ENCODE data around the gene S100A12. TPM values are rescaled to one million over a fixed set of nuclear protein-coding genes. Genes with fewer than 3 reads are reported as not detected.

Gene S100A12
- total RNA-seq, 1 experiment from 2014 or later, result not detected

DNA sequence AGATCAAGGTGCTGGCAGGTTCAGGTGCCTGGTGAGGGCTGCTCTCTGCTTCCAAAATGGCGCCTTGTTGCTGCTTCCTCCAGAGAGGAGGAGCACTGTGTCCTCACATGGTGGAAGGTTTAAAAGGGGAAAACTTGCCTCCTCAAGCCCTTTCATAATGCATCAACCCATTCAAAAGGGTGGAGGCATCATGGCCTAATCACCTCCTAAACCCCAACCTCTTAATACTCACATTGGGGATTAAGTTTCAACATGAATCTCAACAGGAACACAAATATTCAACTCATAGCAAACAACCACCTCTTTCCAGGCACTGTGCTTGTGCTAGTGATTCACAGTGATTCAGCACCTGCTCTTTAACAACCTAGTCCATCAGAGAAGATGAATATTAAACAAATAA is 4.2 kb downstream of the S100A12 start:
- Mint-ChIP-seq H3K4me1 (ENCODE audit: insufficient read depth, unreplicated experiment) (peaks cover 39% of the 10 kb centered on the region), H3K27ac (ENCODE audit: low read depth, unreplicated experiment) (peak overlapping the region; percentile 59), H3K4me3 (ENCODE audit: unreplicated experiment) (no peak overlapping the region), H3K27me3 (ENCODE audit: insufficient read depth, unreplicated experiment) (no peaks in the 10 kb centered on the region), H3K36me3 (ENCODE audit: insufficient read depth, unreplicated experiment) (peaks cover 6% of the 10 kb centered on the region), H3K9me3 (ENCODE audit: unreplicated experiment) (no peaks in the 10 kb centered on the region)
- intact Hi-C loops (cut with micrococcal nuclease), result no loop called here
- BruUV-seq (replicated peaks), result no TSS peak
- TF ChIP-seq CTCF (IDR thresholded peaks at IDR 0.05; ENCODE audit: unreplicated experiment), result no peak
- CTCF ChIA-PET, result no interaction called here
- POLR2A ChIA-PET, result interaction anchor here (0.6 kb wide), 1 partner anchor 1394 kb away, joined by 3 read pairs; no protein-coding TSS in a partner anchor
- DNase-seq (ENCODE audit: unreplicated experiment), result no peak

GRCh38 chr1:153370146-153370545 is 5.3 kb downstream of the S100A12 start:
- Mint-ChIP-seq H3K27me3 (ENCODE audit: insufficient read depth, unreplicated experiment) (no peaks in the 10 kb centered on the region), H3K4me3 (ENCODE audit: unreplicated experiment) (no peak overlapping the region), H3K4me1 (ENCODE audit: insufficient read depth, unreplicated experiment) (peaks cover 39% of the 10 kb centered on the region), H3K36me3 (ENCODE audit: insufficient read depth, unreplicated experiment) (peaks cover 12% of the 10 kb centered on the region), H3K9me3 (ENCODE audit: unreplicated experiment) (no peaks in the 10 kb centered on the region), H3K27ac (ENCODE audit: low read depth, unreplicated experiment) (no peak overlapping the region)
- intact Hi-C loops (cut with micrococcal nuclease), result no loop called here
- no peak for DNase-seq (ENCODE audit: unreplicated experiment)
- CTCF ChIA-PET, result interaction anchor here (1.3 kb wide), 1 partner anchor 12 kb away, joined by 3 read pairs; no protein-coding TSS in a partner anchor
- no TSS peak for BruUV-seq (replicated peaks)
- no peak for TF ChIP-seq CTCF (IDR thresholded peaks at IDR 0.05; ENCODE audit: unreplicated experiment)
- POLR2A ChIA-PET, result no interaction called here

GRCh38 chr1:153368495-153368894 is 6.9 kb downstream of the S100A12 start:
- CTCF ChIA-PET, result interaction anchor here (0.6 to 28.2 kb wide), 5 partner anchors 12 to 199 kb away, joined by 4 to 1438 read pairs (median 6); partner anchors contain the start of gene S100A9

GRCh38 chr1:153367090-153367489 is 8.3 kb downstream of the S100A12 start:
- ChIA-PET CTCF (interaction anchor here (0.7 to 28.2 kb wide), 6 partner anchors 9 to 271 kb away, joined by 3 to 1438 read pairs (median 24); partner anchors contain the start of genes S100A12 and S100A9), POLR2A (interaction anchor here (0.9 to 5.1 kb wide), 5 partner anchors 9 to 123 kb away, joined by 3 to 46 read pairs (median 3); partner anchors contain the start of genes S100A12 and S100A9)

More at GRCh38 chr1:153368495-153368894, 6.9 kb downstream of the S100A12 start:
- TF ChIP-seq CTCF (IDR thresholded peaks at IDR 0.05; ENCODE audit: unreplicated experiment), result no peak
- H3K27me3 Mint-ChIP-seq (ENCODE audit: insufficient read depth, unreplicated experiment), result no peaks in the 10 kb centered on the region
- no TSS peak for BruUV-seq (replicated peaks)
- intact Hi-C loops (cut with micrococcal nuclease), result no loop called here
- no peak for DNase-seq (ENCODE audit: unreplicated experiment)
- POLR2A ChIA-PET, result interaction anchor here (0.7 to 4.3 kb wide), 4 partner anchors 9 to 54 kb away, joined by 3 to 24 read pairs (median 4); partner anchors contain the start of gene S100A9
- no peak overlapping the region for H3K4me3 Mint-ChIP-seq (ENCODE audit: unreplicated experiment)
- H3K36me3 Mint-ChIP-seq (ENCODE audit: insufficient read depth, unreplicated experiment), result peaks cover 12% of the 10 kb centered on the region
- H3K9me3 Mint-ChIP-seq (ENCODE audit: unreplicated experiment), result no peaks in the 10 kb centered on the region
- H3K4me1 Mint-ChIP-seq (ENCODE audit: insufficient read depth, unreplicated experiment), result peaks cover 47% of the 10 kb centered on the region
- no peak overlapping the region for H3K27ac Mint-ChIP-seq (ENCODE audit: low read depth, unreplicated experiment)

More at GRCh38 chr1:153367090-153367489, 8.3 kb downstream of the S100A12 start:
- no peak for DNase-seq (ENCODE audit: unreplicated experiment)
- intact Hi-C loops (cut with micrococcal nuclease), result no loop called here
- no TSS peak for BruUV-seq (replicated peaks)
- Mint-ChIP-seq H3K4me3 (ENCODE audit: unreplicated experiment) (no peak overlapping the region), H3K27ac (ENCODE audit: low read depth, unreplicated experiment) (no peak overlapping the region), H3K4me1 (ENCODE audit: insufficient read depth, unreplicated experiment) (peaks cover 58% of the 10 kb centered on the region), H3K9me3 (ENCODE audit: unreplicated experiment) (no peaks in the 10 kb centered on the region), H3K36me3 (ENCODE audit: insufficient read depth, unreplicated experiment) (peaks cover 12% of the 10 kb centered on the region), H3K27me3 (ENCODE audit: insufficient read depth, unreplicated experiment) (no peaks in the 10 kb centered on the region)
- no peak for TF ChIP-seq CTCF (IDR thresholded peaks at IDR 0.05; ENCODE audit: unreplicated experiment)
